Kidney (tissue), 14 donors: ENCODE data around the gene ANXA10. TPM values are rescaled to one million over a fixed set of nuclear protein-coding genes. Genes with fewer than 3 reads are reported as not detected.

Experiments used
- DNase-seq, 5 donors: peaks; one replicate each; pipeline ENCODE4 v3.0.0-alpha.2; 2013 to 2020
- FAIRE-seq: peaks from 2 replicates; lab custom pipeline; 2012; peaks lifted over from hg19 to GRCh38; lab: Jason Lieb, UNC
- H3K27ac ChIP-seq, 2 donors: one replicate each; pipeline ENCODE4 v1.7.0; 2013; ENCODE audit warnings: low read depth in 2 of 2, low read length in 2 of 2, inconsistent platforms in 1 of 2
- H3K27me3 ChIP-seq: one replicate; pipeline ENCODE4 v1.7.1; 2013; ENCODE audit warnings: low read length, inconsistent platforms; ENCODE audit not compliant: control insufficient read depth, insufficient read depth
- H3K36me3 ChIP-seq, 3 donors: one replicate each; pipeline versions ENCODE4 v1.7.0 to v1.7.1; 2013; ENCODE audit warnings: low read length in 3 of 3, control low read depth in 1 of 3, inconsistent platforms in 1 of 3; ENCODE audit not compliant: insufficient read depth in 3 of 3, control insufficient read depth in 2 of 3
- H3K4me1 ChIP-seq, 3 donors: one replicate each; pipeline versions ENCODE4 v1.7.0 to v1.7.1; 2013; ENCODE audit warnings: low read length in 3 of 3, inconsistent platforms in 1 of 3, low read depth in 1 of 3; ENCODE audit not compliant: control insufficient read depth in 2 of 3, insufficient read depth in 2 of 3
- H3K4me3 ChIP-seq, 3 donors: one replicate each; pipeline versions ENCODE4 v1.7.0 to v1.8.1; 2013; ENCODE audit warnings: low read length in 3 of 3, control low read depth in 1 of 3, inconsistent platforms in 1 of 3
- H3K9ac ChIP-seq, 3 donors: one replicate each; pipeline versions ENCODE4 v1.7.0 to v1.7.1; 2013; ENCODE audit warnings: low read length in 3 of 3, control low read depth in 1 of 3, inconsistent platforms in 1 of 3
- H3K9me3 ChIP-seq, 3 donors: one replicate each; pipeline versions ENCODE4 v1.7.0 to v1.7.1; 2013; ENCODE audit warnings: low read length in 3 of 3, control low read depth in 1 of 3, inconsistent platforms in 1 of 3; ENCODE audit not compliant: control insufficient read depth in 2 of 3, insufficient read depth in 1 of 3
- CTCF ChIP-seq: IDR thresholded peaks from 3 replicates; pipeline ENCODE4 v1.5.1; 2012; ENCODE audit warnings: mild to moderate bottlenecking, moderate library complexity, borderline replicate concordance; ENCODE audit not compliant: insufficient read depth; ENCODE audit errors: extremely low read depth
- intact Hi-C: fragments of 100-400 bp; cut with DNase I; formaldehyde crosslinking; loops from one replicate; pipeline ENCODE4 v1.11.1; 2022
- polyA plus RNA-seq: library from polyadenylated mRNA; stranded (reverse); fragments of 350-450 nt; fragmentation: Illumina TruSeq; extraction: RNeasy Lipid Tissue Mini Kit (QIAGEN cat#74804); gene quantifications from one replicate; pipeline ENCODE4 v1.2.3, GENCODE V29; 2014; ENCODE audit warnings: low read depth, low replicate concordance; ENCODE audit not compliant: insufficient read depth
- total RNA-seq: library from RNA; stranded (reverse); fragmentation: NEBNext Ultra II Directional; extraction: Animal tissue kit (Norgen Biotek cat#: 25700); gene quantifications from one replicate; pipeline ENCODE4 v1.2.1, GENCODE V29; 2021
- donor health status: control.
- donor health status: control.
- donor health status: control.
- donor health status: control.
- donor health status: control.
- donor health status: DM: yes; HTN: yes; CAD: no.
- donor health status: Normal renal cell carcinoma (clear cell type).

ANXA10 gene
- total and polyA plus RNA-seq, 2 donors from 2014 or later: not detected

GRCh38 chr4:168167714-168168284 lies 75.5 kb downstream of the ANXA10 start:
- FAIRE-seq: no peak
- intact Hi-C loops: no loop called here

GRCh38 chr4:168174308-168174707 lies 82.0 kb downstream of the ANXA10 start:
- Histone ChIP-seq H3K27ac (no peak overlapping the region), H3K4me3 (no peak overlapping the region), H3K36me3 (no peaks in the 10 kb centered on the region), H3K27me3 (no peaks in the 10 kb centered on the region), H3K4me1 (peaks cover 0 to 8% (median 0%) of the 10 kb centered on the region in 3 donors), H3K9me3 (no peaks in the 10 kb centered on the region), H3K9ac (no peak overlapping the region)
- intact Hi-C loops: no loop called here
- no peak for TF ChIP-seq CTCF
- no peak for DNase-seq
- FAIRE-seq: no peak

More at GRCh38 chr4:168167714-168168284, 75.5 kb downstream of the ANXA10 start:
- Histone ChIP-seq H3K9me3 (no peaks in the 10 kb centered on the region), H3K4me1 (no peaks in the 10 kb centered on the region), H3K4me3 (no peak overlapping the region), H3K36me3 (no peaks in the 10 kb centered on the region), H3K27me3 (no peaks in the 10 kb centered on the region), H3K27ac (no peak overlapping the region), H3K9ac (no peak overlapping the region)
- DNase-seq: no peak
- no peak for TF ChIP-seq CTCF

GRCh38 chr4:168177546-168178149 lies 85.3 kb downstream of the ANXA10 start:
- peak; percentile 33 for FAIRE-seq
- no peak for TF ChIP-seq CTCF
- DNase-seq: peak in 2 of 5 donors; percentile 40 to 42
- Histone ChIP-seq H3K36me3 (no peaks in the 10 kb centered on the region), H3K9ac (no peak overlapping the region), H3K4me1 (peaks cover 0 to 8% (median 0%) of the 10 kb centered on the region in 3 donors), H3K27ac (no peak overlapping the region), H3K27me3 (no peaks in the 10 kb centered on the region), H3K4me3 (no peak overlapping the region), H3K9me3 (no peaks in the 10 kb centered on the region)
- intact Hi-C loops: no loop called here
